HepG2 (cell line): ENCODE measurements around the gene DNAJA3. TPM values are rescaled to one million over a fixed set of nuclear protein-coding genes. Genes with fewer than 3 reads are reported as not detected.

ENCODE experiments used
- ATF7-NPFF ChIP-seq: sonication (generic); formaldehyde crosslinking; IDR thresholded peaks from 2 replicates; pipeline ENCODE4 v1.8.1; 2023; ENCODE audit warnings: mild to moderate bottlenecking, low read depth, missing genetic modification reagents, moderate library complexity
- CAMTA2 ChIP-seq: sonication (generic); formaldehyde crosslinking; IDR thresholded peaks from 2 replicates; pipeline ENCODE4 v1.4.0; 2020; ENCODE audit warnings: mild to moderate bottlenecking, missing genetic modification reagents, borderline replicate concordance
- HNRNPL ChIP-seq: fragments of 200-400 bp; formaldehyde crosslinking; IDR thresholded peaks from 2 replicates; pipeline ENCODE4 v1.6.1; 2017; ENCODE audit warnings: mild to moderate bottlenecking, low read depth, low read length
- KLF15 ChIP-seq: sonication (generic); formaldehyde crosslinking; IDR thresholded peaks from 2 replicates; pipeline ENCODE4 v1.8.1; 2023; ENCODE audit warnings: borderline replicate concordance, mild to moderate bottlenecking, inconsistent platforms, missing genetic modification reagents, mixed read lengths
- NCOR1 ChIP-seq: fragments of 200-600 bp; sonication (generic); IDR thresholded peaks from 2 replicates; pipeline ENCODE4 v1.7.0; 2017; ENCODE audit warnings: antibody characterized with exemption, low read length, borderline replicate concordance
- NPAS2 ChIP-seq: sonication (generic); formaldehyde crosslinking; IDR thresholded peaks from 2 replicates; pipeline ENCODE4 v1.8.0; 2022; ENCODE audit warnings: mild to moderate bottlenecking, missing genetic modification reagents, borderline replicate concordance
- SRF ChIP-seq: IDR thresholded peaks from 2 replicates; pipeline ENCODE4 v1.6.1; 2011; ENCODE audit warnings: mild to moderate bottlenecking, low read depth, low read length, moderate library complexity
- YEATS4 ChIP-seq: sonication (generic); formaldehyde crosslinking; IDR thresholded peaks from 2 replicates; pipeline ENCODE4 v1.4.0; 2020; ENCODE audit warnings: missing genetic modification reagents, borderline replicate concordance
- ZBTB1 ChIP-seq: sonication (generic); formaldehyde crosslinking; IDR thresholded peaks from 2 replicates; pipeline ENCODE4 v1.4.0; 2020; ENCODE audit warnings: missing genetic modification reagents, borderline replicate concordance
- ZFP36 ChIP-seq: fragments of 150-350 bp; IDR thresholded peaks from 2 replicates; pipeline ENCODE4 v1.6.1; 2018; ENCODE audit warnings: borderline replicate concordance, low read length, low read depth; ENCODE audit not compliant: partially characterized antibody
- ZFX ChIP-seq: sonication (generic); formaldehyde crosslinking; IDR thresholded peaks from 2 replicates; pipeline ENCODE4 v1.4.0; 2020; ENCODE audit warnings: mild to moderate bottlenecking, low read depth, missing genetic modification reagents, moderate library complexity
- ZMYM2 ChIP-seq: sonication (generic); formaldehyde crosslinking; IDR thresholded peaks from 2 replicates; pipeline ENCODE4 v1.8.0; 2022; ENCODE audit warnings: mild to moderate bottlenecking, missing genetic modification reagents
- ZNF3 ChIP-seq: IDR thresholded peaks from 2 replicates; pipeline ENCODE4 v1.7.0; 2017; ENCODE audit warnings: inconsistent platforms
- ZNF552 ChIP-seq: sonication (generic); formaldehyde crosslinking; IDR thresholded peaks from 2 replicates; pipeline ENCODE4 v1.9.0; 2022; ENCODE audit warnings: missing genetic modification reagents, mild to moderate bottlenecking, borderline replicate concordance
- ZNF558 ChIP-seq: sonication (generic); formaldehyde crosslinking; IDR thresholded peaks from 2 replicates; pipeline ENCODE4 v1.9.0; 2022; ENCODE audit warnings: mild to moderate bottlenecking, missing genetic modification reagents, borderline replicate concordance
- ZSCAN30 ChIP-seq: sonication (generic); formaldehyde crosslinking; IDR thresholded peaks from 2 replicates; pipeline ENCODE4 v1.5.0; 2020; ENCODE audit warnings: mild to moderate bottlenecking, missing genetic modification reagents
- polyA plus RNA-seq, 8 experiments: library from polyadenylated mRNA; depleted of rRNA in 3 of 8; stranded (reverse) in 7 of 8; unstranded in 1 of 8; fragments of >200 nt; fragmentation: Illumina TruSeq in 4 of 8; extraction: Trizol in 4 of 8; gene quantifications; 2 replicates each; pipeline versions ENCODE4 v1.2.1 to v1.2.3, GENCODE V29; 2011 to 2016; ENCODE audit warnings: low read depth in 4 of 8, missing spikeins in 1 of 8, mixed read lengths in 1 of 8; ENCODE audit not compliant: insufficient read depth in 1 of 8
- total RNA-seq, 5 experiments: library from RNA; depleted of rRNA; stranded (reverse); fragments of >200 nt; fragmentation: Illumina TruSeq; extraction: Trizol; gene quantifications; 2 replicates each; pipeline ENCODE4 v1.2.3, GENCODE V29; 2016; ENCODE audit warnings: low read depth in 1 of 5
- TF ChIP-seq, protein P1 (sequence below): fragments of 450-650 bp; IDR thresholded peaks from 2 replicates; pipeline ENCODE4 v1.6.1; 2017; ENCODE audit warnings: mild to moderate bottlenecking
- TF ChIP-seq, protein P2 (sequence below): sonication (generic); formaldehyde crosslinking; conservative IDR thresholded peaks from 2 replicates; pipeline ENCODE4 v1.5.0; 2020; ENCODE audit warnings: missing genetic modification reagents
- TF ChIP-seq, protein P3 (sequence below): IDR thresholded peaks from 2 replicates; pipeline ENCODE4 v1.6.1; 2016; ENCODE audit warnings: mild to moderate bottlenecking, missing biosample characterization, missing genetic modification reagents
- TF ChIP-seq, protein P4 (sequence below): sonication (generic); formaldehyde crosslinking; conservative IDR thresholded peaks from 2 replicates; pipeline ENCODE4 v1.8.0; 2022; ENCODE audit warnings: mild to moderate bottlenecking, moderate library complexity, missing genetic modification reagents
- TF ChIP-seq, protein P5 (sequence below): sonication (generic); formaldehyde crosslinking; IDR thresholded peaks from 2 replicates; pipeline ENCODE4 v1.8.0; 2022; ENCODE audit warnings: mild to moderate bottlenecking, missing genetic modification reagents, moderate library complexity

DNAJA3 gene
- total and polyA plus RNA-seq, 2 of the 13 experiments (the other 11 are each of a cell fraction or from before 2014, with no cell fraction given): 77.0 to 83.3 TPM

DNA sequence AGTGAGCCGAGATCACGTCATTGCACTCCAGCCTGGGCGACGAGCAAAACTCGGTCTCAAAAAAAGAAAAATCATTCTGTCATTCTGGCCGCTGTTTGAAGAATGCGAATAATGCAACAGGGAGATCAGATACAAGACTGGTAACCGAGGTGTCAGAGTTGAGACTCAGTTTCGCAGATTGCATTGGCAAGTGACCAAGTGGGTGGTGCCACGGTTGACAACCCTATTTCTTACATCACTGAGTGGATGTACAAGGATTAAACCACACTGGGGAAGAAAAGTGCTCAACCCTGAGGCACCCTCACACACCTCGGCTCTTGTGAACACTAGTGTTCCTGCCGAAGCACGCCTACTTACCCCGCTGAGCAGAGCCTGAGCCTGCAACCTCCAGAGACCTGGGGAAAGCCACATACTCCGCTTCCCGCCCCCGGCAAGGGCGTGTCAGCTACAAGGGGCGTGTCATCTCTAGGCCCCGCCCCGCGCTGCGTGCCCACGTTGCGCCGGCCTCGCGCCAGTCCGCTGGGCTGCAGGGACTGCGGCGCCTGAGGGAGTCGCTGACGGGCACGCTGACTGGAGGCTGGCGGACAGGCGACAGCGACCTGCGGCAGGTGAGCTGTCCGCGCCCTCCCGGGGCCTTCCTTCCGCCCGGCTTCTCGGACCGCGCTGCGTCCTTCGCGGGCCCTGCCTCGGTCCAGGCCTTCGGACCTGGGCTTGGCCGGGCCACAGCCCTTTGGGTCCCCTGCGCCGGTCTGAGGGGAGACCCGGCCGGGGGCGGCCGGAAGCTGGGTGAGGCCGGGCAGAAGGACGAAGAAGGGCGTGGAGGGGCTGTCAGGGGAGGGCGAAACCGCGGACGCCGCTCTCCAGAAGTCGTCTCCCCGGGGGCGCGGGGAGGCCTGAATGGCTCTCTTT lies 50.5 kb downstream of the DNAJA3 start, which contains the start of gene HMOX2 (continued):
- TF ChIP-seq, protein P1, sequence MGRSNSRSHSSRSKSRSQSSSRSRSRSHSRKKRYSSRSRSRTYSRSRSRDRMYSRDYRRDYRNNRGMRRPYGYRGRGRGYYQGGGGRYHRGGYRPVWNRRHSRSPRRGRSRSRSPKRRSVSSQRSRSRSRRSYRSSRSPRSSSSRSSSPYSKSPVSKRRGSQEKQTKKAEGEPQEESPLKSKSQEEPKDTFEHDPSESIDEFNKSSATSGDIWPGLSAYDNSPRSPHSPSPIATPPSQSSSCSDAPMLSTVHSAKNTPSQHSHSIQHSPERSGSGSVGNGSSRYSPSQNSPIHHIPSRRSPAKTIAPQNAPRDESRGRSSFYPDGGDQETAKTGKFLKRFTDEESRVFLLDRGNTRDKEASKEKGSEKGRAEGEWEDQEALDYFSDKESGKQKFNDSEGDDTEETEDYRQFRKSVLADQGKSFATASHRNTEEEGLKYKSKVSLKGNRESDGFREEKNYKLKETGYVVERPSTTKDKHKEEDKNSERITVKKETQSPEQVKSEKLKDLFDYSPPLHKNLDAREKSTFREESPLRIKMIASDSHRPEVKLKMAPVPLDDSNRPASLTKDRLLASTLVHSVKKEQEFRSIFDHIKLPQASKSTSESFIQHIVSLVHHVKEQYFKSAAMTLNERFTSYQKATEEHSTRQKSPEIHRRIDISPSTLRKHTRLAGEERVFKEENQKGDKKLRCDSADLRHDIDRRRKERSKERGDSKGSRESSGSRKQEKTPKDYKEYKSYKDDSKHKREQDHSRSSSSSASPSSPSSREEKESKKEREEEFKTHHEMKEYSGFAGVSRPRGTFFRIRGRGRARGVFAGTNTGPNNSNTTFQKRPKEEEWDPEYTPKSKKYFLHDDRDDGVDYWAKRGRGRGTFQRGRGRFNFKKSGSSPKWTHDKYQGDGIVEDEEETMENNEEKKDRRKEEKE: no peak
- TF ChIP-seq ZBTB1 (CRISPR knock-in tag): no peak
- TF ChIP-seq ZNF552 (CRISPR knock-in tag): peak; percentile 91
- TF ChIP-seq ZNF558: peak; percentile 93; the same call in 1 of the 2 replicates
- TF ChIP-seq ZNF3: no peak
- peak; percentile 88 for TF ChIP-seq YEATS4 (CRISPR knock-in tag)
- TF ChIP-seq NPAS2: no peak
- TF ChIP-seq ZFX (CRISPR knock-in tag): peak; percentile 95
- no peak for TF ChIP-seq SRF
- no peak for TF ChIP-seq ZSCAN30
- TF ChIP-seq ATF7-NPFF (CRISPR knock-in tag): peak; percentile 90; the same call in 1 of the 2 replicates
- TF ChIP-seq, protein P2, sequence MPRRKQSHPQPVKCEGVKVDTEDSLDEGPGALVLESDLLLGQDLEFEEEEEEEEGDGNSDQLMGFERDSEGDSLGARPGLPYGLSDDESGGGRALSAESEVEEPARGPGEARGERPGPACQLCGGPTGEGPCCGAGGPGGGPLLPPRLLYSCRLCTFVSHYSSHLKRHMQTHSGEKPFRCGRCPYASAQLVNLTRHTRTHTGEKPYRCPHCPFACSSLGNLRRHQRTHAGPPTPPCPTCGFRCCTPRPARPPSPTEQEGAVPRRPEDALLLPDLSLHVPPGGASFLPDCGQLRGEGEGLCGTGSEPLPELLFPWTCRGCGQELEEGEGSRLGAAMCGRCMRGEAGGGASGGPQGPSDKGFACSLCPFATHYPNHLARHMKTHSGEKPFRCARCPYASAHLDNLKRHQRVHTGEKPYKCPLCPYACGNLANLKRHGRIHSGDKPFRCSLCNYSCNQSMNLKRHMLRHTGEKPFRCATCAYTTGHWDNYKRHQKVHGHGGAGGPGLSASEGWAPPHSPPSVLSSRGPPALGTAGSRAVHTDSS (CRISPR knock-in tag): no peak
- TF ChIP-seq, protein P3, sequence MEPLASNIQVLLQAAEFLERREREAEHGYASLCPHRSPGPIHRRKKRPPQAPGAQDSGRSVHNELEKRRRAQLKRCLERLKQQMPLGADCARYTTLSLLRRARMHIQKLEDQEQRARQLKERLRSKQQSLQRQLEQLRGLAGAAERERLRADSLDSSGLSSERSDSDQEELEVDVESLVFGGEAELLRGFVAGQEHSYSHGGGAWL (CRISPR knock-in tag): peak; percentile 94; the same call in 1 of the 2 replicates
- TF ChIP-seq CAMTA2: 0 out of 2 replicates have a peak, but pooled peaks have one; percentile 2
- no peak for TF ChIP-seq HNRNPL
- no peak for TF ChIP-seq NCOR1
- TF ChIP-seq ZFP36: no peak
- 0 out of 2 replicates have a peak, but pooled peaks have one; percentile 34 for TF ChIP-seq ZMYM2
- TF ChIP-seq, protein P4, sequence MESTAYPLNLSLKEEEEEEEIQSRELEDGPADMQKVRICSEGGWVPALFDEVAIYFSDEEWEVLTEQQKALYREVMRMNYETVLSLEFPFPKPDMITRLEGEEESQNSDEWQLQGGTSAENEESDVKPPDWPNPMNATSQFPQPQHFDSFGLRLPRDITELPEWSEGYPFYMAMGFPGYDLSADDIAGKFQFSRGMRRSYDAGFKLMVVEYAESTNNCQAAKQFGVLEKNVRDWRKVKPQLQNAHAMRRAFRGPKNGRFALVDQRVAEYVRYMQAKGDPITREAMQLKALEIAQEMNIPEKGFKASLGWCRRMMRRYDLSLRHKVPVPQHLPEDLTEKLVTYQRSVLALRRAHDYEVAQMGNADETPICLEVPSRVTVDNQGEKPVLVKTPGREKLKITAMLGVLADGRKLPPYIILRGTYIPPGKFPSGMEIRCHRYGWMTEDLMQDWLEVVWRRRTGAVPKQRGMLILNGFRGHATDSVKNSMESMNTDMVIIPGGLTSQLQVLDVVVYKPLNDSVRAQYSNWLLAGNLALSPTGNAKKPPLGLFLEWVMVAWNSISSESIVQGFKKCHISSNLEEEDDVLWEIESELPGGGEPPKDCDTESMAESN (CRISPR knock-in tag): peak; percentile 87
- TF ChIP-seq, protein P5, sequence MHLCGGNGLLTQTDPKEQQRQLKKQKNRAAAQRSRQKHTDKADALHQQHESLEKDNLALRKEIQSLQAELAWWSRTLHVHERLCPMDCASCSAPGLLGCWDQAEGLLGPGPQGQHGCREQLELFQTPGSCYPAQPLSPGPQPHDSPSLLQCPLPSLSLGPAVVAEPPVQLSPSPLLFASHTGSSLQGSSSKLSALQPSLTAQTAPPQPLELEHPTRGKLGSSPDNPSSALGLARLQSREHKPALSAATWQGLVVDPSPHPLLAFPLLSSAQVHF: no peak
- no peak for TF ChIP-seq KLF15
